GM19099 (cell line): ENCODE results near the gene MAPRE2.

Experiments used
- POLR2A ChIP-seq: IDR thresholded peaks from 3 replicates; pipeline ENCODE4 v1.6.1; 2011; ENCODE audit warnings: low read depth; ENCODE audit not compliant: insufficient read length; ENCODE audit errors: extremely low read depth

Gene MAPRE2

DNA sequence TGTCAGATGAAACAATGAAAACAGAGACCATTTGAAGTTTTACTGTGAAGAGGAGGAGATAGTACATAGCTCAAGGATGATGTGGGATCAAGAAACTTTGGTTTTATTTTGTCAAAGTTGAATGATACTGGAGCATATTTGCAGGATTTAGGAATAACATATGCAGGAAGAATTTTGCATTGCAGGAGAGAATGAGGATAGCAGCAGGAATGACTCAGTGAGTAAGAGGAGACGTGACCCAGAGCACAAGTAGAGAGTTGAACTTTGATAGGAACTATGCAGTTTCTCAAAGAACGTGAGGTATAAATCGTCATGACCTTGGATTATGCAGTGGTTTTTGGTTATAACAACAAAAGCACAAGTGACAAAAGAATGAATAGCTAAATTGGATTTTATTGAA lies 47.7 kb downstream of the MAPRE2 start:
- TF ChIP-seq POLR2A: no peak

DNA sequence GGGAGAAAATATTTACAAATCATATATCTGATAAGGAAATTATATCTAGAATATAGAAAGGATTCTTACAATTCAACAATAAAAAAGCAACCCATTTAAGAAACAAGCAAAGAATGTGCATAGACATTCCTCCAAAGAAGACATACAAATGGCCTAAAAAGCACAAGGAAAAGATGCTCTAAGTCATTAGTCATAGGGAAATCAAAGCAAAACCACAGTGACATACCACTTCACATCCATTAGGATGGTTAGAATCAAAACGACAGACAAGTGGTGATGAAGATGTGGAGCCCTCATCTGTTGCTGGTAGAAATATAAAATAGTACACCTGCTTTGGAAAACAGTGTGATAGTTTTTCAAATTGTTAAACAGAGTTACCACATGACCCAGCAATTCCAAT lies 48.2 kb downstream of the MAPRE2 start:
- TF ChIP-seq POLR2A: no peak

DNA sequence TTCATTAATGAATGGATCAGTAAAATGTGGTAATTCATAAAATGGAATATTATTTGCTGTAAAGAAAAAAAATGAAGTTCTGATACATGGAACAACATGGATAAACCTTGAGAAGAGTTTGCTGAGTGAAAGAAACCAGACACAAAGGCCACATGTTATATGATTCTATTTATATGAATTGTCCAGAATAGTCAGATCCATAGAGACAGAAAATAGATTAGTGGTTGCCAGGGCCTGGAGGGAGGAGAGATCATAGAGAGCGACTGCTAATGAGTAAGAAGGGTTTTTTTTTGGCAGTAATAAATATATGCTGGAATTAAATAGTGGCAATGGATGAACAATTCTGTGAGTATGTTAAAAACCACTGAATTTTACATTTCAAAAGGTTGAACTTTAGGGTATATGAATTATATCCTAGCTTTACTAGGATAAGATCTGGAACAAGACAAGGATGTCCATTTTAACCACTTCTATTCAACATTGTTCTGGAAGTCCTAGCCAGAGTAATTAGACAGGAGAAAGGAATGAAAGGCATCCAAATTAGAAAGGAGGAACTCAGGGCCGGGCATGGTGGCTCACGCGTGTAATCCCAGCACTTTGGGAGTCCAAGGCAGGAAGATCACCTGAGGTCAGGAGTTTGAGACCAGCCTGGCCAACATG lies 48.8 kb downstream of the MAPRE2 start:
- TF ChIP-seq POLR2A: no peak

DNA sequence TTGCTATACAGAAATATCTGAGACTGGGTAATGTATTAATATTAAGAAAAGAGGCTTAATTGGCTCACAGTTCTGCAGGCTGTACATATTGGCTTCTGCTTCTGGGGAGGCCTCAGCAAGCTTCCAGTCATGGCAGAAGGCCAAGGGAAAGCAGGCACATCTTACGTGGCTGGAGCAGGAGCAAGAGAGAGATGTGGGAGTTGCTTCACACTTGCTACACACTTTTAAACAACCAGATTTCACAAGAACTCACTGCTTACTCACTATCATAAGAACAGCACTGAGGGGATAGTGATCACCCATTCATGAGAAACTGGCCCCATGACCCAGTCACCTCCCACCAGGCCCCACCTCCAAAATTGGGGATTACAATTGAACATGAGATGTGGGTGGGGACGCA lies 50.6 kb downstream of the MAPRE2 start:
- no peak for TF ChIP-seq POLR2A

DNA sequence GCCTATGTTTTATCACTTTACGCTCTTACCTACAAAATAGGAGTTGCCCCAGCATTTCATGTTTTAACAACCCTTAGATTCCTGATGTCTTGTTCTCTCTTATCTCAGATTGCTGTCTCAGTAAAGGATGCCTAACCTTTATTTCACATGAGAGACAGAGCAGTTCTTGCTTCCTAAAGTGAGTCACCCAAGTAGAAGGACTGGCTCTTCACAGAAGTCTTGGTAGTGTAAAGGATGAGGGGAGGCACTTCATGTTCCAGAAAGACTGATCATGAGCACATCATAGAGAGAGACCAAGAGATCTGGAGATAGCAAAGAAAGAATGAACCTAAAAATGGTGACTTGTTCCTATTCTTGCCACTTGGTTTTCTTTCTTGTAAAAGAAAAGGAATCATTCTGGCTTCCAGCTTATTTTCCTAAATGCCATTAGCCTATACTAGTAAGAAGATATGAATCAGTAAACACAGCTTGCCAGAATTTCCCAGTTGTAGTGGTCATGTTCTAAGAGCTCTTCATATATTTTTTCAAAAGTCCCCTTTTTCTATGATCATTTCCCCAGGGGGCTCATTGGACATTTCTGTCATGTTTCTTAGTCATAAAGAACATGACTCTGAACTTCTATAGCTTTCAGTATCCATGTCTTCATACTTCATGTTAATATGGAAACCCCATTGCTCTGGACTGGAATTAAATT lies 54.9 kb downstream of the MAPRE2 start:
- TF ChIP-seq POLR2A: no peak

DNA sequence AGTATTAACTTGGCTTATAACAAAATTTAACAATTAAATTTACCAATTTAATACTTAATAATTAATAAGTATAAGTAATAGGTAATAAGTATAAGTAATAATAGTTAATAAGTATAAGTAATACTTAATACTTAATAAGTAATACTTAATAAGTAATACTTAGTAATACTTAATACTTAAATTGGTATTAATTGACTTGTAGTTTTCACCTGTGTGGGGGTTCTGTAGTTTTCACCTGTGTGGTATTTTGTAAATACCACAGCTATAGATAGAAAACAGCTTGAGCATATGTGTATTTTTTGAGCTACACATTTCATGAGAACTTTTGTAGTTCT lies 55.4 kb downstream of the MAPRE2 start:
- no peak for TF ChIP-seq POLR2A

DNA sequence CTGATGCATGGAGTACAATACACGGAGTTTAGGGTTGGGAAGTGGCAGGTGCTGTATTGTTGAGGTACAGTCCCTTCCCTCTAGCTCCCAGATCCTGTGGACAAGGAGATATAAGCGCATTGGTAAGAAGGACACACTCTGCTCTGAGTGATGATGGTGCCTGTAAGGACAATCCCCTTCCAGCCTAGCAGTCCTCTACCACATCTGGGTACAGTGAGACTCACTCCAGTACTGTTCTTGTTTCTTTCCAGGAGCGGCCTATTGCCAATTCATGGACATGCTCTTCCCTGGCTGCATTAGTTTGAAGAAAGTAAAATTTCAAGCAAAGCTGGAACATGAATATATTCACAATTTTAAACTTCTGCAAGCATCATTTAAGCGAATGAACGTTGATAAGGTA lies 56.0 kb downstream of the MAPRE2 start:
- no peak for TF ChIP-seq POLR2A

DNA sequence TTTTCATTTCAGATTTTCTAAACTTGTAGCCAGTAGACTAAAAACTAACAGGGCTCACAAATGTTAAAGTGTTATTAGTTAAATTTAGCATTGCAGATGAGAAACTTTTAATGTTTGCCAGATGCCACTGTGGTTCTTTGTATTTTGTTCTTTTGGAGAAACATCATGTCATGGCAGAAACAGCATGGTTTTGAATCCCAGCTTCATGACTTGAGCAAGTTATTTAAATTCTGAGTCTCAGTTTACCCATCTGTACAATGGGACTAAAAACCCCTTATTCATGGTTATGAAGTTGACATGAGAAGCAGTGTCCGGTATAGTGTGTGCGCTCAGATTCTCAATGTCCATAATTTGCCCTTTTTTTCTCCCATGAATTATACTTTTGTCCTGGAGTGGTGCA lies 56.5 kb downstream of the MAPRE2 start:
- TF ChIP-seq POLR2A: no peak

DNA sequence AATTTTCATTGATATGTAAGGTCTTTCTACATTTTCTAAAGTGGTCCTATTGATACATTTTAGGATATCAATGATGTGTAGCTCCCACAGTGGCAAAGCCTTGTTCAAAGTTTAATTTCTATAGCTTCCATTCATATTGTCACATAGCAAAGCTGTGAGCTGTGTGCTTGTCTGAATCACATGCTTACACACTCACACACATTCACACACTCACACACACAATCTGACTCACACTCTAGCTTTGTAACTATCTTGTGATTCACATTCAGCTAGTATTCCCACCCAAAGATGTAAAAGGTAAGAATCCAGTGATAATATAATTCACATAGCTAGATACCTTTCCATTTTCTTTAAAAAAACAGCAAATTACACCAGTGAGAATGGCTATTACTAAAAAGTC lies 58.7 kb downstream of the MAPRE2 start:
- no peak for TF ChIP-seq POLR2A

DNA sequence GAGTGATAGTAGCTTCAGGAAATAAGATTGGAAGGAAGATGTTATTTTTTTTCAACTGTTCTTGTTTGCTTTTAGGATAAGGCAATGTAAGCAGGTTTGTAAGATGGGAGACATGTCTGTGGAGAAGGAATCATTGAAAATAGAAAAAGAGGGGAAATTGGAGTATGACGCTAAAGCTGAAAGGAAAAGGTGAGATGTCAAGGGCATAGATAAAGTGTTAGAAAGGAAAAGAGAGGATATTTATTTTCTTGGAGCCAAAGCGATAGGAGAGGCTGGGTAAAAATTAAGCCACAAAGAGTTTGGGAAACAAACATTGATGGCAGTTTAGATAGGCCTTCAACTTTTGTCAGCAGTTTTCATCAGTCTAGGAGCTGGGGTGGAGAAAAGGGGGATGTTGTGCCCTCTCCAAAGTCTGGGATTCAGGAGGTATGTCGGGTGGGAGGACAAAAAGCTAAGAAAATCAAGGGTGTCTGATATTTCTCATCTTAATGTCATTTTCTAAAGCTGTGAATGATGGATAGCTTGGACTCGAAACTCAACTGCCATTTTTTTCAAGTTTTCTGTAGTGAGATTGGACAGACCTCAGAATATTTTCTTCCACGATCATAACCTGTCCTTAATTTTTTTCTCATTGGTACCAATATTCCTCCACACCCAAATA lies 63.3 kb downstream of the MAPRE2 start:
- TF ChIP-seq POLR2A: no peak

DNA sequence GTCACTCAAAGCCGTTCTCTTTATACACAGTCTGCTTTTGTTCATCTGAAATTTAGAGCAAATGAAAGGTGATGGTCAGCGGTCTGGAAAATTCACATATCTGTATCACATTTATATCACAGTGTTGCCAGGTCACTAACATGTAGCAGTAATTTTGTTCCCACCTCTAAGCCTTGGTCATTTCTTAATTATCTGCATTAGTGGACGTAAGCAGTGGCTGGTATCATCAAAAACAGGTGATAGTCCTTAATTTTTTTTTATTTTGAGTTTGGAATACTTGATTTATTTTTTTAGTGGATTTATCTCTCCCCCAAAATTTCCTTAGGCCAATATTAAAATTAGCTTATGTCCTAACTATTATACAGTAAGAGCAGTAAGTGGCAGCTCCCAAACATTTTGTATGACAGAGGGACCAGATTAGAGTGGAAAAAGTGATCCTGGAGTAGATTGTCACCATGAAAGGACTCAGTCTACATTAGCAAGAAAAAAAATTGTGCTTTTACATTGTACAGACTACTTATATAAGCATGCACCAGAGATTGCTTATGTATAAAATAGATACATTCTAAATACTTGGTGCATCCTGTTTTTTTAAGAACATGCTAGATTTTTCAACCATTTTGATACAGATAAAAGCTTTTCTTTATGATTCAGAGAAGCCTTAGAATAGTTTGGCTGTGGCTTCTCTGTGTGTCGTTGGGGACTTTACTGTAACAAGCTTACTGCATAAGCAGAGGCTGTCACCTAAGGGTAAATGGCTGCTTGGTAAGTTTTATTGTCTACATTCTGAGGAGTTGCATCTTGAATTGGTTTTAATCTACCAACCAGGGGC lies 65.0 kb downstream of the MAPRE2 start:
- TF ChIP-seq POLR2A: no peak

DNA sequence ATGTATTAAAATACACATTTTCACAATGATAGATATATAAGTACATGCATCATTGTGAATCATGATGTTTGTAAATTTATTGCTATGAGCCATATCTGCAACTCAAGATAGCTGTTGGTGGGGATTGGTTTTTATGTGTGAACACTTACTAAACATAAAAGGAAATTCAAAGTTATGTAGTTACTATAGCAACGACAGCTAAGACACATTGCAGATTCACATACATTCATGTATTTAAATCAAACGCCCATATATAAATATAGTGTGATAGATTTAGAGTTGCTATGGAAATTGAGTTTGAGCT lies 65.6 kb downstream of the MAPRE2 start:
- no peak for TF ChIP-seq POLR2A

DNA sequence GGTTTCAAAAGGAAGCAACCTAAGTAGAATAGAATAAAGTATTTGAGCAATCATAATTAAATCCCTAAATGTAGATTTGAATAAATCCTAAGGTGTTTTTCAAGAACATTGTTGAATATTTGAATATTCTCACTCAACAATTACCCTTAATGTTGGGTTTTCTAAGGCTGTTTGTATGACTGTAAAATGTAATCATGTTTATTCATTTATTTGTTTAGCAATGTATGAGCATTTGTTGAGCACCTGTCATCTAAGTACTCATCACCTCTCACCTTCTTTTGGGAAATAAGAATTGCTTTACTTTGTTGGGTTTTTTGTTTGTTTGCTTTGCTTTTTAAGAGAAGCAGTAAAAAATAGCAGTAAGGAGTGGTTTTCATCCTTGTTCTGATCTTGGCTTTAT lies 66.0 kb downstream of the MAPRE2 start:
- no peak for TF ChIP-seq POLR2A

DNA sequence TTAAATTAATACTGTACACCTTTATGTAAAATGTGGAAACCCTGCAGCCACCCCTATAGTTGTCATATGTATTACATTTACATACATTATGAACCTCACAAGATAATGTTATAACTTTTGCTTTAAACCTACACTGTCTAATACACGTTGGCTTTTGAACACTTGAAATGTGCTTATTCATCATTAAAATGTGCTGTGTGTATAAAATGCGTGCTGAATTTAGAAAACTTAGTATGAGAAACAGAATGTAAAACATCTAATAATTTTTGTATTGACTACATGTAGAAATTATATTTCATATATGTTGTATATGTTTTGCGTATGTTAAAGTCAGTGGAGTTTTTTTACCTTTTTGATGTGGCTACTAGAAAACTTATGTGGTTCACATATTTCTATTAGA lies 68.8 kb downstream of the MAPRE2 start:
- TF ChIP-seq POLR2A: no peak

DNA sequence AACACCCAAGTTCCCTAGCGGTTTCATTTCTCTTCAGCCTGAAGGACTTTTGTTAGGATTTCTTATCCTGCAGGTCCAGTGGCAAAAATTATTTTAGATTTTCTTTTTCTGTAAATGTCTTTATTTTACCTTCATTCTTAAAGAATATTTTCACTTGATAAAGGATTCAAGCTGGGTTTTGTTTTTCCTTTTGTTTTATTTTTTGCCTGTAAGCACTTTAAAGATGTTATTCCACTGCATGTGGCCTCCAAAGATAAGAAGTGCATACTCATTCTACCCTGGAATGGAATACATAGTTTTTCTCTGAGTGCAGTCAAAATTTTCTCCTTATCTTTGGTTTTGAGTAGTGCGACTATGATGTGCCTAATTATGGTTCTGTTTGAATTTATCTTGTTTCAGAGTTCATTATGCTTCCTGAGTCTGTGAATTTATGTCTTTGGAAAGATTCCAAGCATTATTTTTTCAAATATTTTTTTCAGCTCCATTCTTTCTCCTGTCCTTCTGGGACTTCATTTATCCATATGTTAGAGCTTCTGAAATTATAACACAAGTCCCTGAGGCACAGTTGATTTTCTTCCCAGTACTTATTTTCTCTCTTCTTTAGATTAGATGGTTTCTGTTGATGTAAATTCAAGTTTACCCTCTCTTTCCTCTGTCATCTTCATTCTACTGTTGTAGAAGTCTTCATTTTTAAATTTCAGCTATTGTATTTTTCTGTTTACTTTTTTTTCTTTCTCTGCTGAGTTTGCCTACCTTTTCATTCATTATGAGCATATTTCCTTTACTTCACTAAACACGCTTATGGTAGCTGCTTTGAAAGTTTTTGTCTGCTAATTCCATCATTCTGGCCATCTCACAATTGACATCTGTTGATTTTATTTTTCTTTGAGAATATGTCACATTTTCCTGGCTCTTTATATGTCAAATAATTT lies 69.6 kb downstream of the MAPRE2 start:
- no peak for TF ChIP-seq POLR2A
